Activated naive CD4-positive, alpha-beta T cell treated with anti-CD3 and anti-CD28 coated beads, Interleukin-2, amount 50 U/mL, for 24 hours (primary cell): Measurements from ENCODE around the gene CLMN.

ENCODE experiments used
- H3K27ac Mint-ChIP-seq: one replicate; pipeline ENCODE4 v1.8.0; 2021; ENCODE audit warnings: mild to moderate bottlenecking, mixed read lengths
- H3K27me3 Mint-ChIP-seq: one replicate; pipeline ENCODE4 v1.8.0; 2021; ENCODE audit warnings: mixed read lengths
- H3K36me3 Mint-ChIP-seq: one replicate; pipeline ENCODE4 v1.8.0; 2021; ENCODE audit warnings: mixed read lengths
- H3K4me1 Mint-ChIP-seq: one replicate; pipeline ENCODE4 v1.8.0; 2021; ENCODE audit warnings: mixed read lengths
- H3K4me3 Mint-ChIP-seq: one replicate; pipeline ENCODE4 v1.8.0; 2021; ENCODE audit warnings: mild to moderate bottlenecking, mixed read lengths
- H3K9me3 Mint-ChIP-seq: one replicate; pipeline ENCODE4 v1.8.0; 2021; ENCODE audit warnings: mixed read lengths

Gene CLMN

GRCh38 chr14:95222870-95223398 is 96.8 kb downstream of the CLMN start:
- Mint-ChIP-seq H3K4me3 (no peak overlapping the region), H3K9me3 (no peaks in the 10 kb centered on the region), H3K27me3 (no peaks in the 10 kb centered on the region), H3K27ac (no peak overlapping the region), H3K36me3 (no peaks in the 10 kb centered on the region), H3K4me1 (no peaks in the 10 kb centered on the region)

GRCh38 chr14:95222151-95222631 is 97.5 kb downstream of the CLMN start:
- no peak overlapping the region for H3K4me3 Mint-ChIP-seq

GRCh38 chr14:95221531-95221930 is 98.2 kb downstream of the CLMN start:
- Mint-ChIP-seq H3K9me3 (no peaks in the 10 kb centered on the region), H3K27ac (no peak overlapping the region), H3K27me3 (no peaks in the 10 kb centered on the region), H3K4me3 (no peak overlapping the region), H3K4me1 (no peaks in the 10 kb centered on the region), H3K36me3 (no peaks in the 10 kb centered on the region)

More at GRCh38 chr14:95222151-95222631, 97.5 kb downstream of the CLMN start:
- H3K36me3 Mint-ChIP-seq: no peaks in the 10 kb centered on the region
- no peaks in the 10 kb centered on the region for H3K27me3 Mint-ChIP-seq
- H3K27ac Mint-ChIP-seq: no peak overlapping the region
- no peaks in the 10 kb centered on the region for H3K9me3 Mint-ChIP-seq
- no peaks in the 10 kb centered on the region for H3K4me1 Mint-ChIP-seq

GRCh38 chr14:95220663-95221231 is 99.0 kb downstream of the CLMN start:
- H3K27me3 Mint-ChIP-seq: no peaks in the 10 kb centered on the region
- no peak overlapping the region for H3K27ac Mint-ChIP-seq
- no peaks in the 10 kb centered on the region for H3K4me1 Mint-ChIP-seq
- no peak overlapping the region for H3K4me3 Mint-ChIP-seq
- H3K36me3 Mint-ChIP-seq: no peaks in the 10 kb centered on the region
- H3K9me3 Mint-ChIP-seq: no peaks in the 10 kb centered on the region

- H3K27me3 Mint-ChIP-seq: peaks cover under 1% of the 10 kb centered on the region
- no peaks in the 10 kb centered on the region for H3K9me3 Mint-ChIP-seq
- H3K4me1 Mint-ChIP-seq: no peaks in the 10 kb centered on the region
- H3K4me3 Mint-ChIP-seq: no peak overlapping the region
- no peaks in the 10 kb centered on the region for H3K36me3 Mint-ChIP-seq
- no peak overlapping the region for H3K27ac Mint-ChIP-seq
Observed at GRCh38 chr14:95218472-95219193, 101.1 kb downstream of the CLMN start.

GRCh38 chr14:95218006-95218405 is 101.7 kb downstream of the CLMN start:
- Mint-ChIP-seq H3K9me3 (no peaks in the 10 kb centered on the region), H3K27ac (no peak overlapping the region), H3K27me3 (peaks cover 1% of the 10 kb centered on the region), H3K36me3 (no peaks in the 10 kb centered on the region), H3K4me3 (no peak overlapping the region), H3K4me1 (no peaks in the 10 kb centered on the region)

GRCh38 chr14:95217391-95217900 is 102.3 kb downstream of the CLMN start:
- Mint-ChIP-seq H3K4me3 (no peak overlapping the region), H3K9me3 (no peaks in the 10 kb centered on the region), H3K27me3 (peaks cover 1% of the 10 kb centered on the region), H3K36me3 (no peaks in the 10 kb centered on the region), H3K4me1 (no peaks in the 10 kb centered on the region), H3K27ac (no peak overlapping the region)

- Mint-ChIP-seq H3K9me3 (no peaks in the 10 kb centered on the region), H3K36me3 (no peaks in the 10 kb centered on the region), H3K4me1 (no peaks in the 10 kb centered on the region), H3K27ac (no peak overlapping the region), H3K4me3 (no peak overlapping the region), H3K27me3 (peaks cover 1% of the 10 kb centered on the region)
Observed at GRCh38 chr14:95216008-95216407, 103.7 kb downstream of the CLMN start.

GRCh38 chr14:95215094-95215725 is 104.5 kb downstream of the CLMN start:
- Mint-ChIP-seq H3K4me3 (no peak overlapping the region), H3K27me3 (peaks cover 1% of the 10 kb centered on the region), H3K27ac (no peak overlapping the region), H3K4me1 (no peaks in the 10 kb centered on the region), H3K36me3 (no peaks in the 10 kb centered on the region), H3K9me3 (no peaks in the 10 kb centered on the region)

GRCh38 chr14:95213774-95214173 is 105.9 kb downstream of the CLMN start:
- H3K27ac Mint-ChIP-seq: peak overlapping the region; percentile 56
- H3K9me3 Mint-ChIP-seq: no peaks in the 10 kb centered on the region
- no peak overlapping the region for H3K4me3 Mint-ChIP-seq
- H3K27me3 Mint-ChIP-seq: peaks cover 1% of the 10 kb centered on the region
- no peaks in the 10 kb centered on the region for H3K4me1 Mint-ChIP-seq
- H3K36me3 Mint-ChIP-seq: no peaks in the 10 kb centered on the region

- Mint-ChIP-seq H3K9me3 (no peaks in the 10 kb centered on the region), H3K27ac (no peak overlapping the region), H3K36me3 (no peaks in the 10 kb centered on the region), H3K27me3 (peaks cover 1% of the 10 kb centered on the region), H3K4me1 (no peaks in the 10 kb centered on the region), H3K4me3 (no peak overlapping the region)
Observed at GRCh38 chr14:95211721-95212504, 107.8 kb downstream of the CLMN start.

- Mint-ChIP-seq H3K4me3 (no peak overlapping the region), H3K4me1 (no peaks in the 10 kb centered on the region), H3K27me3 (peaks cover 1% of the 10 kb centered on the region), H3K27ac (no peak overlapping the region), H3K36me3 (no peaks in the 10 kb centered on the region), H3K9me3 (peaks cover 2% of the 10 kb centered on the region)
Observed at GRCh38 chr14:95210699-95211098, 109.0 kb downstream of the CLMN start.

GRCh38 chr14:95208598-95208997 is 111.1 kb downstream of the CLMN start:
- peaks cover 19% of the 10 kb centered on the region for H3K9me3 Mint-ChIP-seq
- H3K4me1 Mint-ChIP-seq: no peaks in the 10 kb centered on the region

GRCh38 chr14:95207475-95208233 is 112.1 kb downstream of the CLMN start:
- Mint-ChIP-seq H3K4me1 (no peaks in the 10 kb centered on the region), H3K27me3 (peaks cover 3% of the 10 kb centered on the region), H3K4me3 (no peak overlapping the region), H3K27ac (no peak overlapping the region), H3K9me3 (peaks cover 19% of the 10 kb centered on the region), H3K36me3 (peaks cover 2% of the 10 kb centered on the region)

More at GRCh38 chr14:95208598-95208997, 111.1 kb downstream of the CLMN start:
- Mint-ChIP-seq H3K36me3 (peaks cover 2% of the 10 kb centered on the region), H3K4me3 (no peak overlapping the region), H3K27me3 (peaks cover 2% of the 10 kb centered on the region), H3K27ac (no peak overlapping the region)

GRCh38 chr14:95206534-95206933 is 113.2 kb downstream of the CLMN start:
- Mint-ChIP-seq H3K27me3 (peaks cover 3% of the 10 kb centered on the region), H3K9me3 (peaks cover 19% of the 10 kb centered on the region), H3K36me3 (peaks cover 2% of the 10 kb centered on the region), H3K27ac (no peak overlapping the region), H3K4me3 (no peak overlapping the region), H3K4me1 (no peaks in the 10 kb centered on the region)
